Kasumi-1 (cell line): ENCODE measurements around the gene YIF1B.
A peak's percentile ranks its signal among the peaks of the same experiment; 100 is the strongest.

Experiments used
- DNase-seq, 2 experiments: peaks; one replicate each; lab custom pipeline; 2025; lab: John Stamatoyannopoulos, UW

Gene YIF1B

GRCh38 chr19:38306236-38306635 is 9.5 kb downstream of the YIF1B start:
- no peak for DNase-seq

GRCh38 chr19:38304866-38305429 is 10.8 kb downstream of the YIF1B start:
- no peak for DNase-seq

- no peak for DNase-seq
Observed at GRCh38 chr19:38304352-38304865, 11.3 kb downstream of the YIF1B start.

GRCh38 chr19:38303517-38304351 is 12.0 kb downstream of the YIF1B start, which contains the start of gene C19orf33:
Gene C19orf33 (plus strand): TSS chr19:38304251. CDS start chr19:38304262, 11 bp downstream.
- DNase-seq, result no peak

GRCh38 chr19:38298821-38299680 is 16.7 kb downstream of the YIF1B start:
- no peak for DNase-seq

- no peak for DNase-seq
Observed at GRCh38 chr19:38294090-38294489, 21.7 kb downstream of the YIF1B start.

- no peak for DNase-seq
Observed at GRCh38 chr19:38293281-38293680, 22.5 kb downstream of the YIF1B start.

GRCh38 chr19:38291855-38292254 is 23.9 kb downstream of the YIF1B start:
- DNase-seq, result no peak

- DNase-seq, result no peak
Observed at GRCh38 chr19:38290631-38291147, 25.1 kb downstream of the YIF1B start.

- no peak for DNase-seq
Observed at GRCh38 chr19:38289955-38290354, 25.8 kb downstream of the YIF1B start.

- no peak for DNase-seq
Observed at GRCh38 chr19:38288123-38288855, 27.5 kb downstream of the YIF1B start.

- peak; percentile 85 to 92 for DNase-seq
Observed at GRCh38 chr19:38287604-38288003, 28.1 kb downstream of the YIF1B start.

- DNase-seq, result no peak
Observed at GRCh38 chr19:38285567-38285966, 30.2 kb downstream of the YIF1B start.

- DNase-seq, result peak; percentile 73 to 80
Observed at GRCh38 chr19:38284422-38284821, 31.3 kb downstream of the YIF1B start.

GRCh38 chr19:38283271-38283670 is 32.5 kb downstream of the YIF1B start:
- DNase-seq, result no peak

- DNase-seq, result no peak
Observed at GRCh38 chr19:38281811-38282566, 33.8 kb downstream of the YIF1B start.

- no peak for DNase-seq
Observed at GRCh38 chr19:38280030-38280921, 35.5 kb downstream of the YIF1B start.

- no peak for DNase-seq
Observed at GRCh38 chr19:38278751-38279150, 37.0 kb downstream of the YIF1B start.

- DNase-seq, result no peak
Observed at GRCh38 chr19:38277969-38278680, 37.6 kb downstream of the YIF1B start.
